ENCODE results near the gene FGF6. TPM values are rescaled to one million over a fixed set of nuclear protein-coding genes. Genes with fewer than 3 reads are reported as not detected.

The FGF6 gene
- polyA plus RNA-seq, 1 of the 3 experiments (the other 2 are of a cell fraction) = not detected

DNA sequence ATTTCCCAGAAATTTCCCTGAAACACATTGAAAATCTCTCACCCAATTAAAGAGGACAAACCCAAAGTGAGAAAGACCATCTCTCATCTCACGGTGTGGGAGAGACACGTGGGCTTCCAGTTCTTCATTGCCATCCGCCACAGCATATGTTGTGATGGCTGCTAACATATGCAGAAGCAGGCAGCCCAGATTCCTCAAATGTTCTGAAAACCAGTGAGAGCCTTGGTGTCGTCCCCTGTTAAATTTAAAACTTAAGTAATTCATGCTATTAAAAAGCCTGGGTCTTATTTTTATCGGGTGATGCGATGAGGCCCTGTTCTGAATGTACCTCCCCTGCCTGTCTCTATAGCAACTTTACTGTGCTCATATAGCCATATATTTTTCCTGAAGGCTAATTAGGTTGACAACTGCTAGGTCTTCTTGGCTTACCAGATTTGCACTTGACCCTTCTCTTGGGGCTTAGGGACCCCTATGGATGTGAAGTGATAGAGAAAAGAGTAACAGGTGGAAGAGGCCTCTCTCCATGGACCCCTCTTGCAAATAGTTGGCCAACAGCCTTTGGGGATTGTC, 2.8 kb upstream of the FGF6 start:
- 56% methylated on average over 6 of the region's 6 CpGs for WGBS (ENCODE audit: low lambda C conversion rate)
- H3K9me3 ChIP-seq = no peaks in the 10 kb centered on the region
- H3K9me2 ChIP-seq = no peaks in the 10 kb centered on the region
- peaks cover 19% of the 10 kb centered on the region; the same call in 1 of the 2 replicates for H3K27me3 ChIP-seq (ENCODE audit: insufficient read depth)
- no peaks in the 10 kb centered on the region for H3F3A ChIP-seq (replicated peaks; ENCODE audit: insufficient read depth)
- POLR2A ChIA-PET = no interaction called here
- DNase-seq = no peak
- peaks cover 0 to 4% of the 10 kb centered on the region in 2 experiments; a peak in 1 of 4 replicates for H3K4me1 ChIP-seq (ENCODE audit: control insufficient read depth in 1 of 2, insufficient read depth in 2 of 2, low read depth in 1 of 2, low read length in 1 of 2)
- H3K79me2 ChIP-seq (ENCODE audit: insufficient read depth) = no peaks in the 10 kb centered on the region
- no peak overlapping the region for H2AFZ ChIP-seq (ENCODE audit: low read depth)
- H4K20me1 ChIP-seq (ENCODE audit: insufficient read depth) = no peaks in the 10 kb centered on the region
- no peak overlapping the region for H3K4me2 ChIP-seq
- CTCF ChIA-PET = interaction anchor here (2.9 kb wide), 1 partner anchor 27 kb away, joined by 13 read pairs; no protein-coding TSS in a partner anchor
- H3K9ac ChIP-seq = no peak overlapping the region
- H3K4me3 ChIP-seq (ENCODE audit: low read depth in 2 of 2, low read length in 1 of 2) = no peak overlapping the region
- no peaks in the 10 kb centered on the region for H3K36me3 ChIP-seq (replicated peaks in 1 of 2; ENCODE audit: control insufficient read depth in 1 of 2, insufficient read depth in 2 of 2, low read length in 1 of 2)
- no peak overlapping the region for H3K27ac ChIP-seq (ENCODE audit: low read depth in 2 of 2, low read length in 1 of 2)
- TF ChIP-seq NRF1 (IDR thresholded peaks at IDR 0.05; ENCODE audit: low read depth, low read length) = no peak
- no peak for TF ChIP-seq EZH2phosphoT487 (IDR thresholded peaks at IDR 0.05; ENCODE audit: borderline replicate concordance, low read depth)
- TF ChIP-seq FOSL2 (IDR thresholded peaks at IDR 0.05; ENCODE audit: borderline replicate concordance, low read depth) = no peak
- TF ChIP-seq, protein P1, sequence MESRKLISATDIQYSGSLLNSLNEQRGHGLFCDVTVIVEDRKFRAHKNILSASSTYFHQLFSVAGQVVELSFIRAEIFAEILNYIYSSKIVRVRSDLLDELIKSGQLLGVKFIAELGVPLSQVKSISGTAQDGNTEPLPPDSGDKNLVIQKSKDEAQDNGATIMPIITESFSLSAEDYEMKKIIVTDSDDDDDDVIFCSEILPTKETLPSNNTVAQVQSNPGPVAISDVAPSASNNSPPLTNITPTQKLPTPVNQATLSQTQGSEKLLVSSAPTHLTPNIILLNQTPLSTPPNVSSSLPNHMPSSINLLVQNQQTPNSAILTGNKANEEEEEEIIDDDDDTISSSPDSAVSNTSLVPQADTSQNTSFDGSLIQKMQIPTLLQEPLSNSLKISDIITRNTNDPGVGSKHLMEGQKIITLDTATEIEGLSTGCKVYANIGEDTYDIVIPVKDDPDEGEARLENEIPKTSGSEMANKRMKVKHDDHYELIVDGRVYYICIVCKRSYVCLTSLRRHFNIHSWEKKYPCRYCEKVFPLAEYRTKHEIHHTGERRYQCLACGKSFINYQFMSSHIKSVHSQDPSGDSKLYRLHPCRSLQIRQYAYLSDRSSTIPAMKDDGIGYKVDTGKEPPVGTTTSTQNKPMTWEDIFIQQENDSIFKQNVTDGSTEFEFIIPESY (IDR thresholded peaks at IDR 0.05; ENCODE audit: borderline replicate concordance, low read depth) = no peak
- TF ChIP-seq, protein P2, sequence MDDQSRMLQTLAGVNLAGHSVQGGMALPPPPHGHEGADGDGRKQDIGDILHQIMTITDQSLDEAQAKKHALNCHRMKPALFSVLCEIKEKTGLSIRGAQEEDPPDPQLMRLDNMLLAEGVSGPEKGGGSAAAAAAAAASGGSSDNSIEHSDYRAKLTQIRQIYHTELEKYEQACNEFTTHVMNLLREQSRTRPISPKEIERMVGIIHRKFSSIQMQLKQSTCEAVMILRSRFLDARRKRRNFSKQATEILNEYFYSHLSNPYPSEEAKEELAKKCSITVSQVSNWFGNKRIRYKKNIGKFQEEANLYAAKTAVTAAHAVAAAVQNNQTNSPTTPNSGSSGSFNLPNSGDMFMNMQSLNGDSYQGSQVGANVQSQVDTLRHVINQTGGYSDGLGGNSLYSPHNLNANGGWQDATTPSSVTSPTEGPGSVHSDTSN (IDR thresholded peaks at IDR 0.05) = no peak
- no peak for TF ChIP-seq TEAD4 (IDR thresholded peaks at IDR 0.05; ENCODE audit: borderline replicate concordance, insufficient read depth)
- no peak for TF ChIP-seq SMC3 (IDR thresholded peaks at IDR 0.05; ENCODE audit: low read depth, low read length)
- TF ChIP-seq FOXM1 (IDR thresholded peaks at IDR 0.05; ENCODE audit: low read depth) = no peak
- no peak for TF ChIP-seq MEF2A (IDR thresholded peaks at IDR 0.05; ENCODE audit: borderline replicate concordance, low read depth)
- no peak for TF ChIP-seq GATA2 (CRISPR knock-in tag; IDR thresholded peaks at IDR 0.05)
- no peak for TF ChIP-seq YY1 (IDR thresholded peaks at IDR 0.05; ENCODE audit: low read depth)
- TF ChIP-seq NFIC (IDR thresholded peaks at IDR 0.05; ENCODE audit: borderline replicate concordance) = no peak
- TF ChIP-seq, protein P3, sequence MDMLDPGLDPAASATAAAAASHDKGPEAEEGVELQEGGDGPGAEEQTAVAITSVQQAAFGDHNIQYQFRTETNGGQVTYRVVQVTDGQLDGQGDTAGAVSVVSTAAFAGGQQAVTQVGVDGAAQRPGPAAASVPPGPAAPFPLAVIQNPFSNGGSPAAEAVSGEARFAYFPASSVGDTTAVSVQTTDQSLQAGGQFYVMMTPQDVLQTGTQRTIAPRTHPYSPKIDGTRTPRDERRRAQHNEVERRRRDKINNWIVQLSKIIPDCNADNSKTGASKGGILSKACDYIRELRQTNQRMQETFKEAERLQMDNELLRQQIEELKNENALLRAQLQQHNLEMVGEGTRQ (IDR thresholded peaks at IDR 0.05; ENCODE audit: borderline replicate concordance, low read depth, low read length) = no peak
- TF ChIP-seq TAF1 (IDR thresholded peaks at IDR 0.05; ENCODE audit: borderline replicate concordance, low read depth, low read length) = no peak
- no peak for TF ChIP-seq EP300 (IDR thresholded peaks at IDR 0.05; ENCODE audit: borderline replicate concordance in 1 of 2, low read depth in 1 of 2, low read length in 1 of 2)
- TF ChIP-seq JUND (IDR thresholded peaks at IDR 0.05) = no peak
